H9 (cell line): ENCODE data around the gene SYT3. TPM values are rescaled to one million over a fixed set of nuclear protein-coding genes. Genes with fewer than 3 reads are reported as not detected.

Experiments
- DNase-seq: peaks from one replicate; pipeline ENCODE4 v3.0.0-alpha.2; 2017
- H2AFZ ChIP-seq: one replicate; pipeline ENCODE4 v1.6.1; 2013; ENCODE audit warnings: mild to moderate bottlenecking, low read length, control low read depth, moderate library complexity
- H2AK5ac ChIP-seq: 2 replicates; pipeline ENCODE4 v1.6.1; 2013; ENCODE audit warnings: low read length, control low read depth, mixed read lengths; ENCODE audit not compliant: insufficient read length
- H2BK120ac ChIP-seq: one replicate; pipeline ENCODE4 v1.6.1; 2013; ENCODE audit warnings: low read depth, mild to moderate bottlenecking, low read length, control low read depth, inconsistent platforms; ENCODE audit not compliant: poor library complexity, severe bottlenecking
- H2BK12ac ChIP-seq: 2 replicates; pipeline ENCODE4 v1.6.1; 2013; ENCODE audit warnings: low read length, control low read depth, mixed read lengths, low read depth; ENCODE audit not compliant: insufficient read length
- H2BK15ac ChIP-seq: 2 replicates; pipeline ENCODE4 v1.6.1; 2013; ENCODE audit warnings: low read depth, low read length, control low read depth
- H2BK20ac ChIP-seq: one replicate; pipeline ENCODE4 v1.6.1; 2013; ENCODE audit warnings: low read depth, mild to moderate bottlenecking, low read length, control low read depth, inconsistent platforms; ENCODE audit not compliant: poor library complexity, severe bottlenecking
- H2BK5ac ChIP-seq: 2 replicates; pipeline ENCODE4 v1.6.1; 2013; ENCODE audit warnings: low read length, control low read depth, mixed read lengths; ENCODE audit not compliant: insufficient read length
- H3K14ac ChIP-seq: 2 replicates; pipeline ENCODE4 v1.6.1; 2013; ENCODE audit warnings: low read length, control low read depth; ENCODE audit not compliant: insufficient read depth
- H3K18ac ChIP-seq: 2 replicates; pipeline ENCODE4 v1.6.1; 2013; ENCODE audit warnings: low read depth, mild to moderate bottlenecking, mixed read lengths, low read length, control low read depth; ENCODE audit not compliant: insufficient read length
- H3K23ac ChIP-seq: 2 replicates; pipeline ENCODE4 v1.6.1; 2013; ENCODE audit warnings: low read length, control low read depth, mixed read lengths, low read depth; ENCODE audit not compliant: insufficient read length
- H3K23me2 ChIP-seq: 2 replicates; pipeline ENCODE4 v1.6.1; 2013; ENCODE audit warnings: low read depth, mild to moderate bottlenecking, mixed read lengths, low read length, control low read depth; ENCODE audit not compliant: insufficient read length, poor library complexity, severe bottlenecking
- H3K27ac ChIP-seq: 2 replicates; pipeline ENCODE4 v1.5.1; 2013; ENCODE audit warnings: low read length, control low read depth, mixed read lengths, low read depth; ENCODE audit not compliant: insufficient read length
- H3K27me3 ChIP-seq: 2 replicates; pipeline ENCODE4 v1.6.1; 2013; ENCODE audit warnings: low read length, control low read depth, inconsistent platforms; ENCODE audit not compliant: insufficient read depth
- H3K4ac ChIP-seq: 2 replicates; pipeline ENCODE4 v1.6.1; 2013; ENCODE audit warnings: low read depth, mild to moderate bottlenecking, control low read depth, inconsistent platforms, low read length, moderate library complexity
- H3K4me1 ChIP-seq: 2 replicates; pipeline ENCODE4 v1.6.1; 2013; ENCODE audit warnings: low read length, control low read depth, inconsistent platforms; ENCODE audit not compliant: insufficient read depth
- H3K4me2 ChIP-seq: 2 replicates; pipeline ENCODE4 v1.6.1; 2013; ENCODE audit warnings: low read length, control low read depth, mixed read lengths; ENCODE audit not compliant: insufficient read length, insufficient read depth
- H3K56ac ChIP-seq: 2 replicates; pipeline ENCODE4 v1.6.1; 2013; ENCODE audit warnings: low read depth, mild to moderate bottlenecking, mixed read lengths, low read length, control low read depth; ENCODE audit not compliant: insufficient read length
- H3K79me1 ChIP-seq: 2 replicates; pipeline ENCODE4 v1.6.1; 2013; ENCODE audit warnings: low read depth, mild to moderate bottlenecking, moderate library complexity, low read length, control low read depth, inconsistent platforms; ENCODE audit not compliant: insufficient read depth, poor library complexity, severe bottlenecking
- H3K79me2 ChIP-seq: 2 replicates; pipeline ENCODE4 v1.6.1; 2013; ENCODE audit warnings: low read length, control low read depth, inconsistent platforms; ENCODE audit not compliant: insufficient read depth
- H3K9ac ChIP-seq: 2 replicates; pipeline ENCODE4 v1.6.1; 2013; ENCODE audit warnings: low read length, control low read depth, mixed read lengths; ENCODE audit not compliant: insufficient read length; ENCODE audit errors: extremely low read depth
- H3K9me3 ChIP-seq: one replicate; pipeline ENCODE4 v1.6.1; 2013; ENCODE audit warnings: low read depth, low read length, inconsistent platforms; ENCODE audit not compliant: control insufficient read depth
- H3T11ph ChIP-seq: one replicate; pipeline ENCODE4 v1.6.1; 2013; ENCODE audit warnings: mild to moderate bottlenecking, low read length, control low read depth, inconsistent platforms
- H4K20me1 ChIP-seq: one replicate; pipeline ENCODE4 v1.6.1; 2013; ENCODE audit not compliant: control insufficient read depth, insufficient read length, insufficient read depth
- H4K5ac ChIP-seq: 2 replicates; pipeline ENCODE4 v1.6.1; 2013; ENCODE audit warnings: low read depth, mild to moderate bottlenecking, mixed read lengths, low read length, control low read depth; ENCODE audit not compliant: insufficient read length
- H4K8ac ChIP-seq: replicated peaks from 2 replicates; pipeline ENCODE4 v1.6.1; 2013; ENCODE audit warnings: low read length, control low read depth, mixed read lengths, low read depth; ENCODE audit not compliant: insufficient read length
- H4K91ac ChIP-seq: 2 replicates; pipeline ENCODE4 v1.6.1; 2013; ENCODE audit warnings: low read depth, mild to moderate bottlenecking, moderate library complexity, mixed read lengths, low read length, control low read depth; ENCODE audit not compliant: insufficient read length
- H3K27ac Mint-ChIP-seq, 3 experiments: 2 replicates in 2 of 3; 3 replicates in 1 of 3; pipeline ENCODE4 v1.8.0; 2020 to 2021; ENCODE audit warnings: mixed read lengths in 3 of 3, mild to moderate bottlenecking in 1 of 3, moderate library complexity in 1 of 3
- H3K27me3 Mint-ChIP-seq: 2 replicates; pipeline ENCODE4 v1.8.0; 2021; ENCODE audit warnings: low read depth, mild to moderate bottlenecking, moderate library complexity, mixed read lengths
- H3K36me3 Mint-ChIP-seq, 3 experiments: 2 replicates in 2 of 3; 3 replicates in 1 of 3; pipeline ENCODE4 v1.8.0; 2020 to 2021; ENCODE audit warnings: low read depth in 3 of 3, mixed read lengths in 3 of 3; ENCODE audit not compliant: insufficient read depth in 1 of 3
- H3K4me1 Mint-ChIP-seq, 2 experiments: 2 replicates each; pipeline ENCODE4 v1.8.0; 2020; ENCODE audit warnings: mixed read lengths in 2 of 2
- H3K4me3 Mint-ChIP-seq, 2 experiments: 2 replicates in 1 of 2; 3 replicates in 1 of 2; pipeline ENCODE4 v1.8.0; 2020 to 2021; ENCODE audit warnings: mild to moderate bottlenecking in 2 of 2, mixed read lengths in 2 of 2, moderate library complexity in 1 of 2
- H3K9me3 Mint-ChIP-seq, 2 experiments: 2 replicates in 1 of 2; 3 replicates in 1 of 2; pipeline ENCODE4 v1.8.0; 2020; ENCODE audit warnings: mild to moderate bottlenecking in 2 of 2, mixed read lengths in 2 of 2, moderate library complexity in 1 of 2
- WGBS: extraction: QIAGEN DNeasy Blood & Tissue Kit; methylation state at CpG from one replicate; pipeline ENCODE4 v1.1.7; 2013; ENCODE audit warnings: missing lambda C conversion rate, low lambda C conversion rate, mixed read lengths; ENCODE audit not compliant: insufficient read length; ENCODE audit errors: extremely low coverage; 5-methylcytosine and 5-hydroxymethylcytosine counted together
- total RNA-seq: library from RNA; stranded (reverse); gene quantifications from 2 replicates; pipeline ENCODE4 v1.2.1, GENCODE V29; 2021
- TF ChIP-seq, protein P1 (sequence below): fragments of 200-600 bp; sonication (generic); conservative IDR thresholded peaks from 3 replicates; pipeline ENCODE4 v1.8.0; 2021; ENCODE audit warnings: antibody characterized with exemption, mild to moderate bottlenecking

The SYT3 gene
- total RNA-seq, 1 experiment from 2014 or later: 3.1 TPM

DNA sequence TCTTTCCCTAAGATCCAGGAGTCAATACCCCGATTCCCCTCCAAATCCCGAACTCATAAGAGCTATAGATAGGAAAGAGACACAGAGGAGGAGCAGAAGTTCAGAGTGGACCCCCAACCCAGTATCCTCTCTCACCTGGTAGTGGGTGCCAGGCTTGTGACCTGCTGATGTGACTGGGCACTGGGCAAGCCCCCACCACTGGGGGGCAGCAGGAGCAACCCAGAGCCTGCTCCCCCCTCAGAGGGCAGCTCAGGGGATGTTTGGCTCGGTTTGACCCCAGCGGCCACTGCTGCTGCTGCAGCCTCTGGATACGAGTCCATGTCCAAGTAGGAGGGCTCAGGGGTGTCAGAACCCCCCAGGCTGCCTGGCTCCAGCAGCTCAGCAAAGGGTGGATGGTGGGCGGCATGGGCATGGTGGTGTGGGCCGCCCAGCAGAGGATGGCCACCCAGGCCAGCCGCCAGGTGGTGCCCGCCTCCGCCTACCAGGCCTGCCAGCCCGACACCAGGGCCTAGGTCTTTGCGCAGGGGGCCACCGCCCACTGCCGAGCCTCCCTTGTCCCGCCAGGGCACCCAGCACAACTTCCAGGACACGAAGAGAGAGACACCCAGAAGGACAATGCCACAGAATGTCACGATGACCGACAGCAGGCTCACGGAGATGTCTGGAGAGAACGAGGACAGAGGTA, 7.4 kb downstream of the SYT3 start:
- Histone ChIP-seq H3K14ac (no peak overlapping the region), H2BK15ac (no peak overlapping the region), H2AFZ (no peak overlapping the region), H3K23me2 (no peaks in the 10 kb centered on the region), H2AK5ac (no peak overlapping the region), H4K8ac (no peak overlapping the region), H2BK5ac (no peak overlapping the region), H3K23ac (no peak overlapping the region), H2BK12ac (no peak overlapping the region), H3K27ac (no peak overlapping the region), H3K4me1 (no peaks in the 10 kb centered on the region), H2BK120ac (no peak overlapping the region), H3K9me3 (peaks cover 18% of the 10 kb centered on the region), H4K20me1 (no peaks in the 10 kb centered on the region), H4K91ac (no peak overlapping the region), H3K79me2 (no peaks in the 10 kb centered on the region), H3K18ac (no peak overlapping the region), H3K79me1 (no peaks in the 10 kb centered on the region), H3K56ac (no peak overlapping the region), H2BK20ac (no peak overlapping the region), H3K4me2 (no peak overlapping the region), H3K27me3 (no peaks in the 10 kb centered on the region), H4K5ac (no peak overlapping the region), H3K4ac (no peak overlapping the region), H3K9ac (no peak overlapping the region), H3T11ph (no peak overlapping the region)
- TF ChIP-seq, protein P1, sequence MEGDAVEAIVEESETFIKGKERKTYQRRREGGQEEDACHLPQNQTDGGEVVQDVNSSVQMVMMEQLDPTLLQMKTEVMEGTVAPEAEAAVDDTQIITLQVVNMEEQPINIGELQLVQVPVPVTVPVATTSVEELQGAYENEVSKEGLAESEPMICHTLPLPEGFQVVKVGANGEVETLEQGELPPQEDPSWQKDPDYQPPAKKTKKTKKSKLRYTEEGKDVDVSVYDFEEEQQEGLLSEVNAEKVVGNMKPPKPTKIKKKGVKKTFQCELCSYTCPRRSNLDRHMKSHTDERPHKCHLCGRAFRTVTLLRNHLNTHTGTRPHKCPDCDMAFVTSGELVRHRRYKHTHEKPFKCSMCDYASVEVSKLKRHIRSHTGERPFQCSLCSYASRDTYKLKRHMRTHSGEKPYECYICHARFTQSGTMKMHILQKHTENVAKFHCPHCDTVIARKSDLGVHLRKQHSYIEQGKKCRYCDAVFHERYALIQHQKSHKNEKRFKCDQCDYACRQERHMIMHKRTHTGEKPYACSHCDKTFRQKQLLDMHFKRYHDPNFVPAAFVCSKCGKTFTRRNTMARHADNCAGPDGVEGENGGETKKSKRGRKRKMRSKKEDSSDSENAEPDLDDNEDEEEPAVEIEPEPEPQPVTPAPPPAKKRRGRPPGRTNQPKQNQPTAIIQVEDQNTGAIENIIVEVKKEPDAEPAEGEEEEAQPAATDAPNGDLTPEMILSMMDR: peak; percentile 48
- Mint-ChIP-seq H3K27ac (no peak overlapping the region), H3K9me3 (peaks cover 30 to 31% of the 10 kb centered on the region in 2 experiments), H3K27me3 (peaks cover 47% of the 10 kb centered on the region), H3K4me1 (peaks cover 0 to 6% of the 10 kb centered on the region in 2 experiments; a peak in 1 of 4 replicates), H3K4me3 (no peak overlapping the region), H3K36me3 (peaks cover 9 to 26% (median 22%) of the 10 kb centered on the region in 3 experiments; a peak in 6 of 7 replicates)
- WGBS: no CpG with 5 or more reads among the region's 20 CpGs
- DNase-seq: no peak
